ENCODE measurements around the gene DHX40. TPM values are rescaled to one million over a fixed set of nuclear protein-coding genes. Genes with fewer than 3 reads are reported as not detected.
A peak's percentile ranks its signal among the peaks of the same experiment; 100 is the strongest.

The DHX40 gene
- total RNA-seq, 8 experiments from 2014 or later, result 25.0 to 75.0 (median 47.9) TPM

DNA sequence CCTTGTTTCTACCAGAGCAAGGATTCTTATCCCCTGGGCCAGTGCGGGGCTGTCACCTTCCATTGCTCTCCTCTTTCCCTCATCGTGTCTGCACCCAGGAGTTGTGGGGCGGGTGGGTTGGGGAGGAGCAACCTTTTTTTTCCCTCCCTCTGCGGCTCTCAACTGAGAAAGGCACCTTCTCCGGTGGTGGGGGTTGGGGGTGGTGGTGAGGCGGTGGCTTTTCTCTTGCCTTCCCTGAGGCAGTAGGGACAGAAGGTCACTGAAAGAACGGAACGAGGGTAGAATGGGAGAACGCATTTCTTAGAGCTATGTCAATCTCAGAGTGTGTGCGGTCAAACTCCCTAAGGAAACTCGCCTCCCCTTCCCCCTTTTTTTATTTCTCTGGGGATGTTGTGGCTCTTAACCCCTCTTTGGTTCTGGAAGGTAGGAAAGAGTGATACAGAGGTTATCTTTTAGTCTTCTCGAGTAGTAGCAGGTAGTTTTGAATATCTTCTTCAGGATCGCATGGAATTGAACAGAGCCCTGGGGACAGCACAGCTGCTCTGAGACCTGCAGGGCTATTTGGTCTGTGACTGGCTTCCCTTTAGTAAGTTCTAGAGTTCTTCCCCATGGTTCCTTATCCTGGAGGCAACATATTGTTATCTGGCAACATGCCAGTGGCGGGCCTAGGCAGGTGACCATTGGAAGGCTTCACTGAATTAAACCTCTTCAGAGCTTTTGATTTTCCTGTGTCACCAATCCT lies 55.3 kb downstream of the DHX40 start:
- in situ Hi-C loops (cut with MboI; ENCODE audit: low pct_unique_long_range_greater_than_20kb in 2 of 9, low sequenced_read_pairs in 9 of 9, unreplicated experiment in 9 of 9), result no loop called here
- H3K4me1 ChIP-seq (replicated peaks in 1 of 2), result peaks cover 15 to 47% of the 10 kb centered on the region in 2 donors
- 0 to 17% (median 0%) methylated on average over 1 to 6 of the region's 14 CpGs for WGBS, 10 experiments
- peak overlapping the region; percentile 63 to 99 (median 72) for H3K4me3 ChIP-seq
- H3K27ac ChIP-seq, result peak overlapping the region; percentile 96 to 100
- ATAC-seq (replicated peaks in 6 of 8), result peak in 2 of 8 experiments; percentile 0 to 1

DNA sequence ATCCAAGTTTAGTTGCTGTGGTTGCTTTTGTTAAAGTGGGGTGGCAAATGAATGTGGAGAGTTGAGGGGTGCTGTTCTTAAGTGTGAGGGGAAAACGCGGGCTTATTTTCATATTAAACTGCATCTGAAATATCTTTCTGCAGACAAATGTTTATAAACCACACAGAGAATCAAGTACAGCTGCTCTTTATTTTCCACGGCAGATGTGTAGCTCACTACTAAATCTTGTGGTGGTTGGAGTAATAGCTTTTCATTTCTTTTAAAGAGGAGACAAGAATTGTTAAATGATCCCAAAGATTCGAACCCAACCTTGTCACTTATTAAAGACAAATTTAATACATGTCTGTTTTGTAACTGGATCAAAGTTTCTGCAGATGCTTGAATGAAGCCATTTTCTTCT lies 56.4 kb downstream of the DHX40 start:
- 0 to 83% (median 58%) methylated on average over 1 to 4 of the region's 4 CpGs; no CpG with 5 or more reads in 1 of the 10 experiments for WGBS, 10 experiments
- Histone ChIP-seq H3K4me1 (replicated peaks in 1 of 2) (peaks cover 12 to 46% of the 10 kb centered on the region in 2 donors), H3K27ac (no peak overlapping the region), H3K4me3 (peak overlapping the region; percentile 63 to 99 (median 72))
- in situ Hi-C loops (cut with MboI; ENCODE audit: low pct_unique_long_range_greater_than_20kb in 2 of 9, low sequenced_read_pairs in 9 of 9, unreplicated experiment in 9 of 9), result no loop called here
- no peak for ATAC-seq (replicated peaks in 6 of 8)

DNA sequence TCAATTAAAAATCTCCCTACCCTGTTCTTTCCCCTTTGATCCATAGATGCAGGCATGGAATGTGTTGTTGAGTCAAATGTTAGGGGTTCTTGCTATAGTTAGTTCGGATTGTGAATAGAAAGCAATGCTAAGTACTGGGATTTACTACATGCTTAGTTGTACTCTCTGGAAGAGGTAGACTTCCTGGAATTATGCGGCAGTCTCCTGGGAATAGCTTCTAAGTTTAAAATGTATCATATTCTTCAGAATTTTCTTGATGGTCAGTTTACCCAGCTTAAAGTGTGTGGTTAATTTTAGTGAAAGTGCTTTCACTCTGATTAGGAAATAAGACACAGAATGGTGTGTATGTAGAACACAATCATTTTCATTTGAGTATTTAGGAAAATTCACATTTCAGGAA lies 57.7 kb downstream of the DHX40 start:
- WGBS, 10 experiments, result 25 to 89% (median 56%) methylated on average over 1 to 2 of the region's 2 CpGs; no CpG with 5 or more reads in 3 of the 10 experiments
- no peak for ATAC-seq (replicated peaks in 6 of 8)
- Histone ChIP-seq H3K4me3 (peak overlapping the region in 2 of 5 donors; percentile 72 to 89), H3K27ac (no peak overlapping the region), H3K4me1 (replicated peaks in 1 of 2) (peaks cover 8 to 35% of the 10 kb centered on the region in 2 donors)
- in situ Hi-C loops (cut with MboI; ENCODE audit: low pct_unique_long_range_greater_than_20kb in 2 of 9, low sequenced_read_pairs in 9 of 9, unreplicated experiment in 9 of 9), result no loop called here

DNA sequence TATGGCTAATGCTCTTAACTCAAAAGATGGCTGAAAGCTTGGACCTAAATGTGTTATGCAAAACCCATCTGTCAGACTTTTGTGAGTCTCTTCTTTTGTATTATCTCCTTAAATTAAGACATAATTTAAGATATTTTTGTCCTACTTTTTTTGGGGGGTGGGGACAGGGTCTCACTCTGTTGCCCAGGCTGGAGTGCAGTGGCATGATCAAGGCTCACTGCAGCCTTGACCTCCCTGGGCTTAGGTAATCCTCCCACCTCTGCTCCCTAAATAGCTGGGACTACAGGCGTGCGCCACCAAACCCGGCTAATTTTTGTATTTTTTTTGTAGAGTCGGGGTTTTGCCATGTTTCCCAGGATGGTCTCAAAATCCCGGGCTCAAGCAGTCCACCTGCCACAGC lies 61.3 kb downstream of the DHX40 start:
- Histone ChIP-seq H3K27ac (no peak overlapping the region), H3K4me3 (no peak overlapping the region), H3K4me1 (replicated peaks in 1 of 2) (peaks cover 6 to 28% of the 10 kb centered on the region in 2 donors)
- no peak for ATAC-seq (replicated peaks in 6 of 8)
- 80 to 100% (median 94%) methylated on average over 1 to 5 of the region's 5 CpGs; no CpG with 5 or more reads in 4 of the 10 experiments for WGBS, 10 experiments
- in situ Hi-C loops (cut with MboI; ENCODE audit: low pct_unique_long_range_greater_than_20kb in 2 of 9, low sequenced_read_pairs in 9 of 9, unreplicated experiment in 9 of 9), result no loop called here

DNA sequence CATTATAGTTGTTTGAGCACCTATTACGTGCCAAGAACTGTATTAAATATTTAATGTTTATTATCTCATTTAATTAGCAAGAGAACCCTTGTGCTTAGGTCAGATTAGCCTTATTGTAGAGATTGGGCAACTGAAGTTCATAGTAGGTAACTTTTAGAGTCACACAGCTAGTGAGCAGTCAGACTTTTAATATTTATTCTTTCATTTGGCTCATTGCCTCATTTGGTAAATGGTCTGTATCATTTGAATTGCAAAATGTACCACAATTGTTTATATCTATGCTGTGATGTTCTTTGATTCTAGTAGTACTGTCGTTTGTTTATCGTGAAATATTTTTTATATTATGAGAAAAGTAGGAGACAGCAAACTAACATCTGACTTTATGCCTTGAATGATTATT lies 61.9 kb downstream of the DHX40 start:
- peak in 3 of 8 experiments; percentile 27 to 40 (median 40) for ATAC-seq (replicated peaks in 6 of 8)
- no peak overlapping the region for H3K27ac ChIP-seq
- in situ Hi-C loops (cut with MboI; ENCODE audit: low pct_unique_long_range_greater_than_20kb in 2 of 9, low sequenced_read_pairs in 9 of 9, unreplicated experiment in 9 of 9), result no loop called here
- no peak overlapping the region for H3K4me3 ChIP-seq
- WGBS, 10 experiments, result 33 to 100% (median 95%) methylated on average over 1 to 3 of the region's 3 CpGs; no CpG with 5 or more reads in 1 of the 10 experiments
- H3K4me1 ChIP-seq (replicated peaks in 1 of 2), result peaks cover 4 to 23% of the 10 kb centered on the region in 2 donors

DNA sequence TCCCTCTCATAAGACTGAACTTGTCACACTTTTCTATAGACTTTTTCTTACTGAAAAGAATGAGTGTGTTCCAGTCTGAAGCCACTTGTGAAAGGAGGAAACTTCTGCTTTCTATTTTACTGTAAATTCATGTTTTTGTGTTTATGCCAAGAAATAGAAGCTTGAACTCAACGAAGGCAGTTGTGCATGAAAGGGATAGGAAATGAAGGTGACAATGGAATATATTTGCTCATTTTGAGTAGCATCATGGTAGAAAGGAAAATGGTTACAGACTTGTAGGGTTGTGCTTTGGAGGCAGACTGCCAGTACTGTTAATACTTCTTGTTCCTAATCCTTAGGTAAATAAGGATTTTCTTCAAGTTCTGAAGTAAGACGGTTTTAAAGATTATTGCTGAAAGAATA lies 62.4 kb downstream of the DHX40 start:
- no peak overlapping the region for H3K4me3 ChIP-seq
- H3K27ac ChIP-seq, result no peak overlapping the region
- no peak for ATAC-seq (replicated peaks in 6 of 8)
- peaks cover 0 to 18% of the 10 kb centered on the region in 2 donors for H3K4me1 ChIP-seq (replicated peaks in 1 of 2)
- WGBS, 10 experiments, result 0 to 100% (median 93%) methylated on average over 1 to 2 of the region's 2 CpGs; no CpG with 5 or more reads in 1 of the 10 experiments
- in situ Hi-C loops (cut with MboI; ENCODE audit: low pct_unique_long_range_greater_than_20kb in 2 of 9, low sequenced_read_pairs in 9 of 9, unreplicated experiment in 9 of 9), result no loop called here

DNA sequence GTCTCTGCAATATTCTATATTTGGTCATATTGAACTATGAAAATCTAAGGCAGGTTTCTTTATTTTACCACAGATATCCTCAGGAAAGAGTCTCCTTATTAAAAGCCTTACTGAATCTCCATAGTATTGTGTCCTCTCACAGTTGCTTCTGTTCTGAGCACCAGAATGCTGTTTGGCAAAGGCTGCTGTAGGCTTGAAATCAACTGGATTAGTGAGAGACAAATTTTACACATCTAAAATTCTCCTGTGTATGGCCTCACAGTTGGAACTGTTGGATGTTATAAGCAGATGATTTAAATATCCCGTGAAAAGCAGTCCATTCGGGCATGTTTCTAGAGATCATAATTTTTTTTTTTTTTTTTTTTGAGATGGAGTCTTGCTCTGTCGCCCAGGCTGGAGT lies 63.8 kb downstream of the DHX40 start:
- H3K4me1 ChIP-seq (replicated peaks in 1 of 2), result peaks cover 0 to 5% of the 10 kb centered on the region in 2 donors
- ATAC-seq (replicated peaks in 6 of 8), result no peak
- no peak overlapping the region for H3K4me3 ChIP-seq
- WGBS, 10 experiments, result 33 to 100% (median 93%) methylated on average over 1 to 3 of the region's 3 CpGs; no CpG with 5 or more reads in 2 of the 10 experiments
- in situ Hi-C loops (cut with MboI; ENCODE audit: low pct_unique_long_range_greater_than_20kb in 2 of 9, low sequenced_read_pairs in 9 of 9, unreplicated experiment in 9 of 9), result no loop called here
- H3K27ac ChIP-seq, result no peak overlapping the region

DNA sequence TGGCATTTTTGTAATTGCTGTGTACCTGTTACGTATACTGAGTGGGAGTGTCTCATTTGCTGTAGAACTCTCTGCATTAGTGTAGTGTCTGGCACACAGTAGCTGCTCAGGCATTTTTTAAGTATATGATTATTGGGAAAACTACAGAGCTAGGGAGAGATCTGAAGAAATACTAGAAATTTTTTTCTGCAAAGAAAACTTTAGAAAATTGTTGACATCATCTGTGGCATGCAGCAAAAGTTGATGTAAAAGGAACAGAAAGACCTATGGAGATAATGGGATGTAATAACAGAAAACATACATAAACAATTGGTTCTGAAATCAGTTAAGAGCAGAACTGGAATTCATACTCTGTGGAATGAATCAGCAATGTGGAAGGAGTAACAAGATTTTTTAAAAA lies 65.9 kb downstream of the DHX40 start:
- H3K4me3 ChIP-seq, result no peak overlapping the region
- H3K4me1 ChIP-seq (replicated peaks in 1 of 2), result no peaks in the 10 kb centered on the region
- no peak for ATAC-seq (replicated peaks in 6 of 8)
- in situ Hi-C loops (cut with MboI; ENCODE audit: low pct_unique_long_range_greater_than_20kb in 2 of 9, low sequenced_read_pairs in 9 of 9, unreplicated experiment in 9 of 9), result no loop called here
- WGBS, 10 experiments, result 83 to 100% (median 100%) methylated on average over 1 of the region's 1 CpG; no CpG with 5 or more reads in 2 of the 10 experiments
- no peak overlapping the region for H3K27ac ChIP-seq

DNA sequence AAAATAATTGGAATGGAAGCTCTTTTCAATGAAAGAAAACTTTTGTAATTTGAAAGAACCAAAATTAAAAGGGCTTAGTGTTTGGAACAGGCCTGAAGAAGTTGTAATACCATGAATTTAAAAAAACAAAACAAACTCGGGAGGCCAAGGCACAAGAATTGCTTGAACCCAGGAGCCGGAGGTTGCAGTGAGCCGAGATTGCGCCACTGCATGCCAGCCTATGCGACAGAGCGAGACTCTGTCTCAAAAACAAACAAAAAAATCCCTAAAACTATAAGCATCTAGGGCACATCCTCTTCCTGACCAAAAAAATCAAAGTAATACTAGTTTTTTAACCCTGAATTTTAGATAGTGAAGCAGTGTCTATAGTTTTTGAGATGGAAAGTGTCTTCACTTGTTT lies 67.0 kb downstream of the DHX40 start:
- 88 to 100% (median 95%) methylated on average over 2 to 6 of the region's 6 CpGs for WGBS, 10 experiments
- no peak for ATAC-seq (replicated peaks in 6 of 8)
- in situ Hi-C loops (cut with MboI; ENCODE audit: low pct_unique_long_range_greater_than_20kb in 2 of 9, low sequenced_read_pairs in 9 of 9, unreplicated experiment in 9 of 9), result no loop called here
- Histone ChIP-seq H3K27ac (no peak overlapping the region), H3K4me1 (replicated peaks in 1 of 2) (no peaks in the 10 kb centered on the region), H3K4me3 (no peak overlapping the region)

DNA sequence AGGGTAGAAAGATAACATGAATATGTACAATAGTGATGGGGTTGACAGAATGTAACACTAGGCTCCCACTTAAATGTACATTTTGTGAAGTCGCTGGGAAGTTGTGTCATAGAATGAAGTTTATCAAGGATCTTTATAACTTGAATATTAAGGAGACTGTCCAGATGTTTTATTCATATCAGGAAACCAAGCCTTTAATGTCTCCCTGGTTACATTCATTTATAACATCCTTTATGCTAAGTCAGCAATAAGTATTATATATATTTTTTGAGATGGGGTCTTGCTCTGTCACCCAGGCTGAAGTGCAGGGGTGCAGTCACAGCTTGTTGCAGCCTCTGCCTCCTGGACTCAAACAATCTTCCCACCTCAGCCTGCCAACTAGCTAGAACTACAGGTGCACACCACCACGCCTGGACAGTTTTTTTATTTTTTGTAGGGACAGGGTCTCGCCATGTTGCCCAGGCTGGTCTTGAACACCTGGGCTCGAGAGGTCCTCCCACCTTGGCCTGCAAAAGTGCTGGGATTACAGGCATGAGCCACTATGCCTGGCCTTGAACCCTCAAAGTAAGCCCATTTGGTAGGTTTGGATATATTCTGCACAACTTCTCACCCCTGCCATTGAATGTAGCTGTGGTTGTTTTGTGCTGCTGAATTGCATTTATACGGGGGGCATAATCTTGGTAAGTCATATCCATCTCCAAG lies 68.4 kb downstream of the DHX40 start:
- in situ Hi-C loops (cut with MboI; ENCODE audit: low pct_unique_long_range_greater_than_20kb in 2 of 9, low sequenced_read_pairs in 9 of 9, unreplicated experiment in 9 of 9), result no loop called here
- 67 to 100% (median 96%) methylated on average over 1 to 5 of the region's 5 CpGs for WGBS, 10 experiments
- H3K4me3 ChIP-seq, result no peak overlapping the region
- ATAC-seq (replicated peaks in 6 of 8), result peak in 2 of 8 experiments; percentile 15 to 61
- H3K27ac ChIP-seq, result no peak overlapping the region
- no peaks in the 10 kb centered on the region for H3K4me1 ChIP-seq (replicated peaks in 1 of 2)

DNA sequence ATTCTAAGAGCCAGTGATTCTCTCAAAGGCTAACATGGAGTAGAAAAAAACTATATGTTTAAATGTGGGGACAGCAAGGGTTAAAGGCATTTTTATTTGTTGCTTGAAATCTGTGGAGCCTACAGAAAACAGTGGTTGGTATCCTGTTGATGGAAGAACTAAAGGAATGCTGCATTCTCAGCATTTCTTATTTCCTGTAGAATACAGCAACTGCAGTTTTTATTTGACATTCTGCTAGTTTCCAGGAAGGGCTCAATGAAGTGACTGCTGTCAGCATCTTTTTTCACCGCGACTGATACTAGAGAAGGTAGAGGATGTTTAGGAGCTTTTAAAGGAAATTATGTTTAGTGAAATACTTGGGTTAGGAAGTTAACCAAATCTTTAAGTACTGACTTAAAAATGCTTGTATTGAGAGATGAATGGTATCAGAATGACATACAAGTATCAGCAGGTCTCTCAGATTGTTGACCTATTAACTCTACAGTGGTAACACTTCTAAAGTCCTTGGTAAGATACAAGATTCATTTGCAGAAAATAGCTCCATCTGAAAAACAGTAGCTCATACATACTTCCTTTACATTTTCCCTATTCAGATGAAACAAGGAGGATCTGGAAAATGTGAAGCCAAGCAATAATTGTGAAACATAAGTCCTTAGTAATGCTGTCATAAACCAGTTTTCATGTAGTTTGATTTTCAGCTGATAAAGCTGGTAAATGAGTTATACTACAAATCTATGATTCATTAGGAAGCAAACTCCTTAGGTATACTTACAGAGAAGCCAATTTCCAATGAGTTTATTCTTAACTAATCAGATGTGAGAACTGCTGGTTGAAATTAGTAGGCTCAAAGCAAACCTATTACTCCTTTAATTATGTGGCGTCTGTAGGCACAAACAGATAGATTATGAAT lies 69.5 kb downstream of the DHX40 start:
- ATAC-seq (replicated peaks in 6 of 8), result peak in 2 of 8 experiments; percentile 13 to 39
- Histone ChIP-seq H3K27ac (no peak overlapping the region), H3K4me3 (no peak overlapping the region), H3K4me1 (replicated peaks in 1 of 2) (no peaks in the 10 kb centered on the region)
- WGBS, 10 experiments, result 35 to 100% (median 50%) methylated on average over 1 to 3 of the region's 3 CpGs; no CpG with 5 or more reads in 1 of the 10 experiments
- in situ Hi-C loops (cut with MboI; ENCODE audit: low pct_unique_long_range_greater_than_20kb in 2 of 9, low sequenced_read_pairs in 9 of 9, unreplicated experiment in 9 of 9), result no loop called here

DNA sequence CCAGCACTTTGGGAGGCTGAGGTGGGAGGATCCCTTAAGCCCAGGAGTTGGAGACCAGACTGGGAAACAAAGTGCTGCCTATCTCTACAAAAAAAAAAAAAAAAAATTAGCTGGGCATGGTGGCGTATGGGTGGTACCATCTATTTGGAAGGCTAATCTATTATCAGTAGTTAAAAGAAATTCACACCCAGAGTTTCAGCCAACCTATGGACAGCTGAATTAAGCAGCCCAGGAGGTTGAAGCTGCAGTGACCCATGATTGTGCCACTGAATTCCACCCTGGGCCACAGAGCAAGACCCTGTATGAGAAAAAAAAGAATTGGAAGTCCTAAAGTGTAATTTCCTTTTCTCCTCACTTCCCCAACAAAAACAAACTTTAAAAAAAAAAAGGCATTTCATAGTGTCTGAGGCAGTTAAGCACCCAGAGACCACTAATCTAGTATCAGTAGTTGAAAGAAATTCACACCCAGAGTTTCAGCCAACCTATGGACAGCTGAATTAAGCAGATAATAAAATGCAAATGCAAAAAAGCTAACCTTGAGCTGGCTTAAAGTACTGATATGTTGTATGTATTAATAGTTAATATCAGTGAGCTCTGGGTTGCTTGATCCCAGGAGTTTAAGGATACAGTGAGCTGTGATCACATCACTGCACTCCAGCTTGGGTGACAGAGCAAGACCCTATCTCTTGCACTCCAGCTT lies 72.4 kb downstream of the DHX40 start:
- no peak overlapping the region for H3K27ac ChIP-seq
- no peak for ATAC-seq (replicated peaks in 6 of 8)
- no peaks in the 10 kb centered on the region for H3K4me1 ChIP-seq (replicated peaks in 1 of 2)
- in situ Hi-C loops (cut with MboI; ENCODE audit: low pct_unique_long_range_greater_than_20kb in 2 of 9, low sequenced_read_pairs in 9 of 9, unreplicated experiment in 9 of 9), result no loop called here
- no peak overlapping the region for H3K4me3 ChIP-seq
- 80 to 100% (median 100%) methylated on average over 1 of the region's 1 CpG; no CpG with 5 or more reads in 3 of the 10 experiments for WGBS, 10 experiments

Data from motor neuron (in vitro differentiated cells).